Nephron (organoid): ENCODE data around the gene FBL.
"Not testable (repeated sequence)": the region's sequence is repeated elsewhere in the genome, so short reads cannot be mapped to it uniquely, and the experiment has no call there.

Source experiments
- H3K27ac Mint-ChIP-seq, 3 experiments: 2 replicates each; pipeline ENCODE4 v1.8.0; 2020; ENCODE audit warnings: mixed read lengths in 3 of 3, mild to moderate bottlenecking in 2 of 3, moderate library complexity in 1 of 3
- H3K27me3 Mint-ChIP-seq: 2 replicates; pipeline ENCODE4 v1.8.0; 2021; ENCODE audit warnings: low read depth, mild to moderate bottlenecking, moderate library complexity, mixed read lengths
- H3K36me3 Mint-ChIP-seq: 2 replicates; pipeline ENCODE4 v1.8.0; 2020; ENCODE audit warnings: low read depth, mixed read lengths
- H3K4me1 Mint-ChIP-seq: 2 replicates; pipeline ENCODE4 v1.8.0; 2020; ENCODE audit warnings: mixed read lengths
- H3K4me3 Mint-ChIP-seq, 3 experiments: 2 replicates each; pipeline ENCODE4 v1.8.0; 2020; ENCODE audit warnings: mild to moderate bottlenecking in 3 of 3, mixed read lengths in 3 of 3, moderate library complexity in 2 of 3
- H3K9me3 Mint-ChIP-seq: 2 replicates; pipeline ENCODE4 v1.8.0; 2020; ENCODE audit warnings: mixed read lengths
- CTCF ChIP-seq, 3 experiments: fragments of 200-600 bp; sonication (generic); IDR thresholded peaks; one replicate each; pipeline ENCODE4 v1.5.0; 2021; ENCODE audit warnings: antibody characterized with exemption in 3 of 3; ENCODE audit not compliant: unreplicated experiment in 3 of 3

The FBL gene

GRCh38 chr19:39884721-39885120 is 38.5 kb upstream of the FBL start:
- not testable (repeated sequence) for H3K4me3 Mint-ChIP-seq, H3K36me3 Mint-ChIP-seq, H3K27me3 Mint-ChIP-seq, H3K4me1 Mint-ChIP-seq, H3K27ac Mint-ChIP-seq, H3K9me3 Mint-ChIP-seq

- not testable (repeated sequence) for H3K4me3 Mint-ChIP-seq, H3K4me1 Mint-ChIP-seq, H3K27me3 Mint-ChIP-seq, H3K9me3 Mint-ChIP-seq, H3K36me3 Mint-ChIP-seq
- peak overlapping the region; percentile 32 to 71 (median 49) for H3K27ac Mint-ChIP-seq
Measured at GRCh38 chr19:39882645-39883044, 36.5 kb upstream of the FBL start.

GRCh38 chr19:39881495-39882110 is 35.4 kb upstream of the FBL start:
- H3K36me3 Mint-ChIP-seq, H3K27me3 Mint-ChIP-seq, H3K9me3 Mint-ChIP-seq, H3K4me1 Mint-ChIP-seq, H3K27ac Mint-ChIP-seq, H3K4me3 Mint-ChIP-seq: not testable (repeated sequence)
- TF ChIP-seq CTCF (IDR thresholded peaks at IDR 0.05; ENCODE audit: unreplicated experiment in 3 of 3), result peak; percentile 35 to 56 (median 46)

- H3K4me3 Mint-ChIP-seq, H3K27ac Mint-ChIP-seq, H3K4me1 Mint-ChIP-seq, H3K27me3 Mint-ChIP-seq, H3K36me3 Mint-ChIP-seq, H3K9me3 Mint-ChIP-seq: not testable (repeated sequence)
Measured at GRCh38 chr19:39880241-39880640, 34.1 kb upstream of the FBL start.

GRCh38 chr19:39879796-39880195 is 33.6 kb upstream of the FBL start:
- not testable (repeated sequence) for H3K27ac Mint-ChIP-seq, H3K4me3 Mint-ChIP-seq, H3K27me3 Mint-ChIP-seq, H3K36me3 Mint-ChIP-seq, H3K9me3 Mint-ChIP-seq, H3K4me1 Mint-ChIP-seq

GRCh38 chr19:39878866-39879265 is 32.7 kb upstream of the FBL start:
- H3K4me3 Mint-ChIP-seq, H3K27ac Mint-ChIP-seq, H3K36me3 Mint-ChIP-seq, H3K4me1 Mint-ChIP-seq, H3K27me3 Mint-ChIP-seq, H3K9me3 Mint-ChIP-seq: not testable (repeated sequence)

GRCh38 chr19:39878398-39878797 is 32.2 kb upstream of the FBL start:
- TF ChIP-seq CTCF (IDR thresholded peaks at IDR 0.05; ENCODE audit: unreplicated experiment in 3 of 3), result no peak
- H3K36me3 Mint-ChIP-seq, result no peaks in the 10 kb centered on the region
- no peaks in the 10 kb centered on the region for H3K9me3 Mint-ChIP-seq
- H3K27me3 Mint-ChIP-seq, result no peaks in the 10 kb centered on the region
- H3K4me3 Mint-ChIP-seq, result no peak overlapping the region
- H3K4me1 Mint-ChIP-seq, result peaks cover 5% of the 10 kb centered on the region
- H3K27ac Mint-ChIP-seq, result no peak overlapping the region

GRCh38 chr19:39877982-39878381 is 31.8 kb upstream of the FBL start:
- H3K27ac Mint-ChIP-seq, H3K27me3 Mint-ChIP-seq, H3K9me3 Mint-ChIP-seq, H3K4me3 Mint-ChIP-seq, H3K4me1 Mint-ChIP-seq, H3K36me3 Mint-ChIP-seq: not testable (repeated sequence)

GRCh38 chr19:39877488-39877887 is 31.3 kb upstream of the FBL start:
- H3K36me3 Mint-ChIP-seq, H3K9me3 Mint-ChIP-seq, H3K27me3 Mint-ChIP-seq, H3K27ac Mint-ChIP-seq, H3K4me1 Mint-ChIP-seq, H3K4me3 Mint-ChIP-seq: not testable (repeated sequence)

GRCh38 chr19:39876486-39876885 is 30.3 kb upstream of the FBL start:
- H3K9me3 Mint-ChIP-seq, H3K4me3 Mint-ChIP-seq, H3K27me3 Mint-ChIP-seq, H3K36me3 Mint-ChIP-seq, H3K27ac Mint-ChIP-seq, H3K4me1 Mint-ChIP-seq: not testable (repeated sequence)

GRCh38 chr19:39875401-39875864 is 29.3 kb upstream of the FBL start:
- not testable (repeated sequence) for H3K27me3 Mint-ChIP-seq, H3K4me3 Mint-ChIP-seq, H3K9me3 Mint-ChIP-seq, H3K36me3 Mint-ChIP-seq, H3K4me1 Mint-ChIP-seq, H3K27ac Mint-ChIP-seq
